Endothelial cell (in vitro differentiated cells): ENCODE measurements around the gene ATP13A1. TPM values are rescaled to one million over a fixed set of nuclear protein-coding genes. Genes with fewer than 3 reads are reported as not detected.

Experiments used
- DNase-seq: peaks from one replicate; pipeline ENCODE4 v3.0.0; 2021; ENCODE audit warnings: low spot score
- H3K27ac Mint-ChIP-seq: one replicate; pipeline ENCODE4 v1.8.0; 2021; ENCODE audit warnings: mixed read lengths, inconsistent platforms; ENCODE audit not compliant: unreplicated experiment
- H3K27me3 Mint-ChIP-seq: one replicate; pipeline ENCODE4 v1.8.0; 2021; ENCODE audit warnings: mild to moderate bottlenecking, moderate library complexity, mixed read lengths, inconsistent platforms; ENCODE audit not compliant: unreplicated experiment
- H3K36me3 Mint-ChIP-seq: one replicate; pipeline ENCODE4 v1.8.0; 2021; ENCODE audit warnings: mild to moderate bottlenecking, low read depth, mixed read lengths, inconsistent platforms; ENCODE audit not compliant: unreplicated experiment
- H3K4me1 Mint-ChIP-seq: one replicate; pipeline ENCODE4 v1.8.0; 2021; ENCODE audit warnings: mild to moderate bottlenecking, mixed read lengths, inconsistent platforms; ENCODE audit not compliant: unreplicated experiment
- H3K4me3 Mint-ChIP-seq: one replicate; pipeline ENCODE4 v1.8.0; 2021; ENCODE audit warnings: mild to moderate bottlenecking, mixed read lengths, inconsistent platforms; ENCODE audit not compliant: unreplicated experiment
- H3K9me3 Mint-ChIP-seq: one replicate; pipeline ENCODE4 v1.8.0; 2021; ENCODE audit warnings: mixed read lengths, inconsistent platforms; ENCODE audit not compliant: unreplicated experiment
- total RNA-seq: library from RNA; stranded (reverse); fragmentation: NEBNext Ultra II Directional; extraction: Animal tissue kit (Norgen Biotek cat#: 25700); gene quantifications from one replicate; pipeline ENCODE4 v1.2.1, GENCODE V29; 2021; ENCODE audit not compliant: unreplicated experiment
- TF ChIP-seq, protein P1 (sequence below): fragments of 200-600 bp; sonication (generic); IDR thresholded peaks from one replicate; pipeline ENCODE4 v1.5.0; 2021; ENCODE audit warnings: antibody characterized with exemption; ENCODE audit not compliant: unreplicated experiment

The ATP13A1 gene
- total RNA-seq, 1 donor from 2014 or later, result 56.7 TPM

DNA sequence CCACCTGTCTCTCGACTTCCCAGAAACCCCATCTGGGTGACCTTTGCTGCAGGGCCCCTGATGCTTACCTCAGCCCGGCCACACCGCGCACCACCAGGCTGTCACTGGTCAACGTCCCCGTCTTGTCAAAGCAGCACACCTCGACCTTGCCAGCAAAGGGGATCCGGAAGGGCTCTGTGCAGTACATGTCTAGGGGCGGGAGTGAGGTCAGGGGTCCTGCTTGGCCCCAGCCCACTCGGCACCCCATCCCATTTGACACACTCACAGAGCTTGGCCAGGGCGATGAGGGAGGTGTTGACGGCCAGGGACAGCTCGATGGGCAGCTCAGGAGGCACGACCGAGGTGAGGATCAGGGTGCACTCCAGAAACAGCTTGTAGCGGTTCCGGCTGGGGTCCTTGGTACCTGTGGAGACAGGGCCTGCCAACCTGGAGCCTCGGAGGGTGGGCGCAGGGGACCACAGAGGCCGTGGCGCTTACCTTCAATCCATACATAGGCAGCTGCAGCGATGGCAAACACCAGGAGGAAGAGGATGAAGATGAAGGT lies 8.4 kb downstream of the ATP13A1 start:
- Mint-ChIP-seq H3K27me3 (peaks cover 15% of the 10 kb centered on the region), H3K4me3 (peak overlapping the region; percentile 71), H3K27ac (no peak overlapping the region), H3K4me1 (no peaks in the 10 kb centered on the region), H3K9me3 (no peaks in the 10 kb centered on the region), H3K36me3 (peaks cover 39% of the 10 kb centered on the region)
- TF ChIP-seq, protein P1, sequence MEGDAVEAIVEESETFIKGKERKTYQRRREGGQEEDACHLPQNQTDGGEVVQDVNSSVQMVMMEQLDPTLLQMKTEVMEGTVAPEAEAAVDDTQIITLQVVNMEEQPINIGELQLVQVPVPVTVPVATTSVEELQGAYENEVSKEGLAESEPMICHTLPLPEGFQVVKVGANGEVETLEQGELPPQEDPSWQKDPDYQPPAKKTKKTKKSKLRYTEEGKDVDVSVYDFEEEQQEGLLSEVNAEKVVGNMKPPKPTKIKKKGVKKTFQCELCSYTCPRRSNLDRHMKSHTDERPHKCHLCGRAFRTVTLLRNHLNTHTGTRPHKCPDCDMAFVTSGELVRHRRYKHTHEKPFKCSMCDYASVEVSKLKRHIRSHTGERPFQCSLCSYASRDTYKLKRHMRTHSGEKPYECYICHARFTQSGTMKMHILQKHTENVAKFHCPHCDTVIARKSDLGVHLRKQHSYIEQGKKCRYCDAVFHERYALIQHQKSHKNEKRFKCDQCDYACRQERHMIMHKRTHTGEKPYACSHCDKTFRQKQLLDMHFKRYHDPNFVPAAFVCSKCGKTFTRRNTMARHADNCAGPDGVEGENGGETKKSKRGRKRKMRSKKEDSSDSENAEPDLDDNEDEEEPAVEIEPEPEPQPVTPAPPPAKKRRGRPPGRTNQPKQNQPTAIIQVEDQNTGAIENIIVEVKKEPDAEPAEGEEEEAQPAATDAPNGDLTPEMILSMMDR, result no peak
- DNase-seq, result no peak

DNA sequence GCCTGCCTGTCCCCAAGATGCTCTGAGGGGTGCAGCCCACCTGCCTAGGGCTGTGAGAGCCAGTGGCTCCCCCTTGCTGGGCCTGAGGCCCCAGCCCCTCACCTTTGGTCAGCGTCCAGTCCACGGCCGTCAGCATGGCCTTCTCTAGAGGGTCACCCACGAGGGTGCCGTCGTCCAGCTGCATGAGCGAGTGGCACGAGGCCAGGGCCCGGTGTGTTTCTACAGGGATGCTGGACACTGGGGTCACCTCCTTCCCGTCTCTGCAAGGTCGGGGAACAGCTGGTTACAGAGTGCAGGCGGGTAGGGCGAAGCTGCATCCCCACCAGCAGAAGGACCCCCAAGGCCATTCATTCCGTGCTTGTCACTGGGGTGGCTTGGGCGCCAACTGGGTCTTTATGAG lies 9.0 kb downstream of the ATP13A1 start:
- H3K9me3 Mint-ChIP-seq, result no peaks in the 10 kb centered on the region
- no peak overlapping the region for H3K4me3 Mint-ChIP-seq
- H3K27me3 Mint-ChIP-seq, result peaks cover 13% of the 10 kb centered on the region
- no peak overlapping the region for H3K27ac Mint-ChIP-seq
- TF ChIP-seq, protein P1, result no peak
- peaks cover 37% of the 10 kb centered on the region for H3K36me3 Mint-ChIP-seq
- no peaks in the 10 kb centered on the region for H3K4me1 Mint-ChIP-seq
- DNase-seq, result no peak

DNA sequence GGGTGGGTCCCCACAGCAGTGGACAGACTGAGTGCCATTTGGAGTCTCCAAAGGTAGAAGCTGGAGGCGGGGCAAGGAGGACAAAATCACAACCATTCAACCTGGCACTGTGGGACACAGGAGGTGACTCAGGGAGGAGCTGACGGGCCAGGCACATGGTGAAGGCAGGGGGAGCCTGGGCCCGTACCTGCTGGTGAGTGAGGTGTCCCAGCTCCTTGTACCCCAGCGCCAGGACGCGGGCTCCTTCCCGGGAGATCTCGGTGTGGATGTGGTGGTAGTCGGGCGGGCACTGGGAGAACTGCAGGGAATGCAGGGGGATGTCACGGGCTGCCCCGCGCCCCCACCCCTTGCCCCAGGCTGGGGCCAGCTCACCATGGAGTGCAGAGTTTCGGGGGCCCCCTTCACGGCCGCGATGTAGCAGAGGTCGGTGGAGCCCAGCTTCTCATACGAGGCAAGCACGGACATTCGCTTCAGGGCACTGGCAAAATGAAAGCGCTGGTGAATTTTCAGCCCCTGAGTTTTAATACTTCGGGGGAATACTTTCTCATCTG lies 9.8 kb downstream of the ATP13A1 start:
- no peak overlapping the region for H3K27ac Mint-ChIP-seq
- TF ChIP-seq, protein P1, result no peak
- H3K4me1 Mint-ChIP-seq, result no peaks in the 10 kb centered on the region
- no peak for DNase-seq
- peaks cover 41% of the 10 kb centered on the region for H3K36me3 Mint-ChIP-seq
- no peak overlapping the region for H3K4me3 Mint-ChIP-seq
- peaks cover 13% of the 10 kb centered on the region for H3K27me3 Mint-ChIP-seq
- H3K9me3 Mint-ChIP-seq, result no peaks in the 10 kb centered on the region

DNA sequence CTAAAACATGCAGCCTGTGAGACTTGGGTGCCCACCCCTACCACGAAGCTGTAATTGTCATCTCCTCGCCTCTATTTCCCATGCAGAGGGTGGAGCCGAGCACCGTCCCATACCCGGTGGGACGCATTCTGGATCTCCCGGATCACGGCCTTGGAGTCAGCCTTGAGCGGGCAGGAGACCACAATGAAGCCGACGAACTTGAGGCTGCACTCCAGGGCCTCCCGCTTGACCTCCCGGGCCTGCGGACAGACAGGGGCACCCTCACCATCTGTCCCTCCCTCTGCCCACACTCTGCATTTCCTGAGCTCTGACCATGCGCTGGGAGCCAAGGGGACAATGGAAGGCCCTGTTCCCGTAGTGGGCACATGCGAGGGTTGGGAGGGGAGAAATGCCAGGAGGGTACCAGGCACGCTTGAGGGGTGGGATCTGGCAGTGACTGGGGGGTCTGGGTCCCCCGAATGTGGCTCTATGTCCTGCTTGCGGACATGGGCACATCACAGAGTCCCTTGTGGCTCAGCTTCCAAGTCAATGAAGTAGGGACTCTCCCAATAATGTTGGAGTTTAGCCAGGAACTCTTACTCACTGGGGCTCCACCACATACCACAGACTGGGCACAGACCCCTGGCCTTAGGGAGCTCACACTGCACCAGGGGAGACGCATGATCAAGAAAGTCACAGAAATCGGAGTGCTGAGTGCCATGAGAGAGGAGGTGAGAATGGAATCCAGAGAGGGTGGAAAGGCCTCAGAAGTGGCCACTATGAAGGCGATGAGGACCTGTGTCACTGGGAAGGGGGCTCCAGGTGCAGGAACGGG lies 10.8 kb downstream of the ATP13A1 start:
- no peak for DNase-seq
- peak overlapping the region; percentile 62 for H3K4me3 Mint-ChIP-seq
- H3K27ac Mint-ChIP-seq, result no peak overlapping the region
- no peaks in the 10 kb centered on the region for H3K9me3 Mint-ChIP-seq
- H3K4me1 Mint-ChIP-seq, result no peaks in the 10 kb centered on the region
- TF ChIP-seq, protein P1, result no peak
- peaks cover 16% of the 10 kb centered on the region for H3K27me3 Mint-ChIP-seq
- peaks cover 39% of the 10 kb centered on the region for H3K36me3 Mint-ChIP-seq

DNA sequence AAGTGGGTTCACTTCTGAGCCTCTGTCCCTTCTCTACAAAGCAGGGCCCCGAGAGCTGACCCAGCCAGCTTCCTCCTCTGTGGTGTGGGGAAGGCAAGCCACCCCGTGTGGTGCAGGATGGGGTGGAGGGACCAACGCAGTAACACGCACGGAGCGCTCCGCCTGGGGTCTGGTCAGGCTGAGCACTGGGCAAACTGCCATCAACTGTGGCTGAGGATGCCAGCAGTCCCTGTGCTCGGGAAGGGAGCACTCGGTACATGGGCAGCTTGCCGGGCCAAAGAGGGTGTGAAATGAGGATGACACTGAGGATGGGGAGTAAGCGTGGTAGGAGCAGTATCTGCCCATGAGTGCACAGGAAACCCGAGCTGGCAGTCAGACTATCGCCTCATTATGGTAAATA lies 12.4 kb downstream of the ATP13A1 start:
- Mint-ChIP-seq H3K27ac (no peak overlapping the region), H3K27me3 (peaks cover 19% of the 10 kb centered on the region), H3K36me3 (peaks cover 37% of the 10 kb centered on the region), H3K4me1 (no peaks in the 10 kb centered on the region), H3K4me3 (no peak overlapping the region), H3K9me3 (no peaks in the 10 kb centered on the region)
- DNase-seq, result no peak
- TF ChIP-seq, protein P1, result no peak
